Measurements from ENCODE around the gene GNAI1. TPM values are rescaled to one million over a fixed set of nuclear protein-coding genes. Genes with fewer than 3 reads are reported as not detected.

Gene GNAI1
- total RNA-seq, 6 experiments from 2014 or later: 58.8 to 70.9 (median 66.4) TPM

DNA sequence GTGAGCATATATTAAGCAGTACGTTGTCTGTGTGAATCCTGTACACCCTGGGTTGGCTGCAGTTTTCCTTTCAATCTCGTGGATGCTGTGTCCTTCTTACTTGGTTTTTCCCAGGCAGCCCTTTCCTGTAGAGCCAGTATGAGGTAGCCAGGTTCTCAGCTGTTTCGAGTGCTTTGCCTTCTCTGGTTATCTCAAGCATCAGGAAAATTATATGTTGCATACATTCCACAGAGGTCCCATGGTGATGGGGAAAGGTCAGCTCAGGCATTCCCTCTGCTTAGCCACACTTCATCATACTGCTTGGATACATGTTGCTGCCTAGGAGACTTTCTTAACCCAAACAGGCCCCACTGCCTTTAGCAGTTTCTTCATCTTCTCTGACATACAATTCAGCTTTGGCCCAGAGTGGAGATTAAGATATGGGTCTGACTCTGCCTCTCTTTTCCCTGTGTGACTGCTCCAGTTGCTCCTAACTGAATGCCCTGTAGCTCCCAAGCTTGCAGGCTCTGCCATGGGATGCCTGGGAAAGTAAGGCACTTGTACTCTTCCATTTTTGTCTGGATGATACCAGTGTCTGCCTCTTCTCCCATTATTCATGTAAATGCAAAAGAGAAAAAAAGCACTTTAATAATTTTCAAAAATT, 11.3 kb downstream of the GNAI1 start:
- TF ChIP-seq, protein P1, sequence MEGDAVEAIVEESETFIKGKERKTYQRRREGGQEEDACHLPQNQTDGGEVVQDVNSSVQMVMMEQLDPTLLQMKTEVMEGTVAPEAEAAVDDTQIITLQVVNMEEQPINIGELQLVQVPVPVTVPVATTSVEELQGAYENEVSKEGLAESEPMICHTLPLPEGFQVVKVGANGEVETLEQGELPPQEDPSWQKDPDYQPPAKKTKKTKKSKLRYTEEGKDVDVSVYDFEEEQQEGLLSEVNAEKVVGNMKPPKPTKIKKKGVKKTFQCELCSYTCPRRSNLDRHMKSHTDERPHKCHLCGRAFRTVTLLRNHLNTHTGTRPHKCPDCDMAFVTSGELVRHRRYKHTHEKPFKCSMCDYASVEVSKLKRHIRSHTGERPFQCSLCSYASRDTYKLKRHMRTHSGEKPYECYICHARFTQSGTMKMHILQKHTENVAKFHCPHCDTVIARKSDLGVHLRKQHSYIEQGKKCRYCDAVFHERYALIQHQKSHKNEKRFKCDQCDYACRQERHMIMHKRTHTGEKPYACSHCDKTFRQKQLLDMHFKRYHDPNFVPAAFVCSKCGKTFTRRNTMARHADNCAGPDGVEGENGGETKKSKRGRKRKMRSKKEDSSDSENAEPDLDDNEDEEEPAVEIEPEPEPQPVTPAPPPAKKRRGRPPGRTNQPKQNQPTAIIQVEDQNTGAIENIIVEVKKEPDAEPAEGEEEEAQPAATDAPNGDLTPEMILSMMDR (IDR thresholded peaks at IDR 0.05): no peak
- Mint-ChIP-seq H3K4me1 (ENCODE audit: low read depth) (peaks cover 94% of the 10 kb centered on the region), H3K36me3 (ENCODE audit: low read depth) (peaks cover 13% of the 10 kb centered on the region), H3K27ac (peak overlapping the region; percentile 99), H3K4me3 (peak overlapping the region; percentile 86), H3K9me3 (no peaks in the 10 kb centered on the region), H3K27me3 (ENCODE audit: insufficient read depth) (peaks cover 1% of the 10 kb centered on the region)
- DNase-seq: peak; percentile 93

DNA sequence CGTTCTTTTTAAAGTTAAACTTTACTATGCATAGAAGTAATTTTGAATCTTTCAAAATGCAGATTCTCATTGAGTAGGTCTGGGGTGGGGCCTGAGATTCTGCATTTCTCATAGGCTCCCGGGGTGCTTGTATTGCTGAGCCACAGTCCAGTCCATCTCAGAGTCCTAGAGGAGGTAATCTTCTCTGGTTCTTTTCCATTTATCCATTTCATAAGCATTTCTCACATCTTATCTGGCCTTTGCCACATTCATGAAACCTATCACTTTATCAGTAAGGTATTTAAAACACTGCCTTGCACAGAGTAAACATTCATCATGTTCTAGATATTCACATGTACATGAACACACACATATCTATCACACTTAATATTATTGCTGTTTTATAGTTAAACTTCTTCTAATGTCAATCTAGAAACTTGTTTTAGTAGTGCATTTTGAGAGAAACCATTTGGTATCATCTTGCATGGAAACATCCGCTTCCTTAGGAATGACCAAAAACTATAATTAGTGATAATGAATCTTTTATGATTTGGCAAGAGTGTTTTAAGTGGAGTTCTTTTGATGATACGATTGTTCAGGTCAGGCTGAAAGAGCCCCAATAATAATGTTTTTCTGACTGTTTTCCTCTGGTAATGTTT, 12.0 kb downstream of the GNAI1 start:
- Mint-ChIP-seq H3K9me3 (no peaks in the 10 kb centered on the region), H3K4me3 (peak overlapping the region; percentile 86), H3K36me3 (ENCODE audit: low read depth) (0 out of 2 replicates have a peak, but pooled peaks cover 9% of the 10 kb centered on the region), H3K27ac (peak overlapping the region; percentile 99), H3K27me3 (ENCODE audit: insufficient read depth) (peaks cover 1% of the 10 kb centered on the region), H3K4me1 (ENCODE audit: low read depth) (peaks cover 94% of the 10 kb centered on the region)
- DNase-seq: no peak
- TF ChIP-seq, protein P1 (IDR thresholded peaks at IDR 0.05): no peak

DNA sequence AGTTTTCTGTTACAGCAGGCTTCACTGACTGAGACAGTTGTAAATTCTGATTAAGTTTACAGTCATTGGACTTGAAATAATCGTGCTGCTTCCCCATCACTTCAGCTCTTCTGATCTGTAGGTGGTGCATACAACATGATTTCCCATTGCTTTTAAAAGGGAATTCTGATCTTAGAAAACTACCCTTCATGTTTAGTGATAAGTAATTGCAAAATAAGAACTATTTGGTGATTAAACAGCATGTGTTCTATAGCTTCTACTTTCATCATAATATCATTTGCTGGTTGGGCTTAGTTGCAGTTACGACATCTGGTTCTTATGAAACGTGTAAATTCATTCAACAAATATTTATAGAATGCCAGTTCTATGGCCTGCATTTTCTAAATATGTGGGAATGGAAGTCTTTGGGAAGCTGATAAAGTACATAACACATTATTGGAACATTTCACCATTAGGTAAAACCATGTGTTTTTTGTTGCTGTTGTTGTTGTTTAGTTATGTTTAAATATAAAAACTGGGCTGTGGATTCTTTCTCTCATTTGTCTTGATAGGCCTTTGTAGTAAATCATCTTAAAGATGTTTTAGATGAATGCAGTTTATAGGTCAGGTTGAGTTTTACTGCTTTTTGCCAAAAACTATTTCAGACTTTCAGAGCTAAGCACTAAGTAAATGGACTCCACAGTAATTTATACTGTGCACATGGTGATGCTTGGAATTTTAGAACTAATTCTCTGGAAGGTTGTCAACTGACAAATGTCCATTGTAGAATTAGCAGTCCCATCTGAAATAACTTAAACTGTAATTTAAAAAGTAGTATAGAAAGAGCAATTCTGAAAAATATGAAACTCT, 13.1 kb downstream of the GNAI1 start:
- peak; percentile 69 for DNase-seq
- peaks cover 1% of the 10 kb centered on the region for H3K27me3 Mint-ChIP-seq (ENCODE audit: insufficient read depth)
- peaks cover 92% of the 10 kb centered on the region for H3K4me1 Mint-ChIP-seq (ENCODE audit: low read depth)
- TF ChIP-seq, protein P1 (IDR thresholded peaks at IDR 0.05): no peak
- peak overlapping the region; percentile 99 for H3K27ac Mint-ChIP-seq
- H3K4me3 Mint-ChIP-seq: peak overlapping the region; percentile 86
- 0 out of 2 replicates have a peak, but pooled peaks cover 1% of the 10 kb centered on the region for H3K36me3 Mint-ChIP-seq (ENCODE audit: low read depth)
- H3K9me3 Mint-ChIP-seq: no peaks in the 10 kb centered on the region

DNA sequence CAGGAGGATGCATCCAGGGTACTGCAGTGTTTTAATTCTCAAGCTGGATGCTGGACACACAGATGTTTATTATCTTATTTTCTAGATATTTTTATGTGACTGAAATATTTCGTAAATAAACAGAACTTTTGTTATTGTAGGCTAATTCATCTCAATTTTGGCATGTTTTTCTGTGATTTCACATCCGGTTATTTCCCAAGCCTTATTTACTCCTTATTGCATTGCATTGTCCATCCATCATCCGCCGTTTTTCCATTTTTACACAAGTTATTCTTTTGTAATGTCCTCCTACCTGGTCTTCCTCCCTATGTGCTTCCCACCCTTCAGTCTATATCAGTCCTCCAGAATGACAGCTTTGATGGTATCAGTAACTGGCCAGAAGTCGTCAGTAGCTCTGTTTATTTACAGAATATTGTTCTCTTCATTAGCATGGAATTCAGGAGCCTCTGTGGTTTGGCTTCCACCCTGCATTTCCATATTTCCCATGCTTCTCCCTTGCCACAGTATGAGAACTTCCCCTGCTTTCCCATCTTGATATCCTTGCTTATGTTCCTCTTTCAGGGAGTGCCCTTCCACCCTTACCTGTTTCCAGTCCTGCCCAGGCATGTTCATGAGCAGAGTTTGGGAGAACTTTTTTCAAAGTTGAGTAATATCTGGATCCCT, 16.1 kb downstream of the GNAI1 start:
- H3K27ac Mint-ChIP-seq: peak overlapping the region; percentile 84
- no peaks in the 10 kb centered on the region; the same call in none of the 2 replicates for H3K27me3 Mint-ChIP-seq (ENCODE audit: insufficient read depth)
- no peaks in the 10 kb centered on the region for H3K36me3 Mint-ChIP-seq (ENCODE audit: low read depth)
- peak; percentile 48 for DNase-seq
- peaks cover 80% of the 10 kb centered on the region for H3K4me1 Mint-ChIP-seq (ENCODE audit: low read depth)
- peak overlapping the region; percentile 28 for H3K4me3 Mint-ChIP-seq
- H3K9me3 Mint-ChIP-seq: no peaks in the 10 kb centered on the region
- TF ChIP-seq, protein P1 (IDR thresholded peaks at IDR 0.05): no peak

DNA sequence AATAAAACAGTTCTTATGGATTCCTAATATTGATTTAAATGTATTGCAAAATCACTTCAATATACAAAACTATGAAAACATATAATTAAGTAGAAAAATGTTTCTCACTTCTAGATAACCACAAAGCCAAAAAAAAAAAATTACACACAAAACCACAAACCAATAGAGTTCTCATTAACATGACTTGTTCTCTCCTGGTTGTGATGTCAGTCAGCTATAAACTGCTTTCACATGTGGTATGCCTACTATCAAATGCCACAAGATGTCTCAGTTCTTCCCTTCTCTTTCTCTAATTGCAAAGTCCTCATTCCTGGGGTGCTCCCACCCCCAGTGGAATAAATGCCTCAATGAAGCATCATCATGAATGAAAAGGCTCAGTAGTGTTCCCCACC, 16.6 kb downstream of the GNAI1 start:
- H3K36me3 Mint-ChIP-seq (ENCODE audit: low read depth): no peaks in the 10 kb centered on the region
- peaks cover 75% of the 10 kb centered on the region for H3K4me1 Mint-ChIP-seq (ENCODE audit: low read depth)
- peak; percentile 86 for DNase-seq
- peak overlapping the region; percentile 84 for H3K27ac Mint-ChIP-seq
- H3K4me3 Mint-ChIP-seq: peak overlapping the region; percentile 28
- no peaks in the 10 kb centered on the region; the same call in none of the 2 replicates for H3K27me3 Mint-ChIP-seq (ENCODE audit: insufficient read depth)
- TF ChIP-seq, protein P1 (IDR thresholded peaks at IDR 0.05): peak; percentile 46
- H3K9me3 Mint-ChIP-seq: no peaks in the 10 kb centered on the region

All from HFFc6 (cell line).